NCI-H1105 treated with DMSO at 0.1 percent for 48 hours (cell line): ENCODE data around the gene DPY19L2.
"Not testable (repeated sequence)": the region's sequence is repeated elsewhere in the genome, so short reads cannot be mapped to it uniquely, and the experiment has no call there.

Experiments
- DNase-seq: peaks from one replicate; lab custom pipeline; 2025; lab: John Stamatoyannopoulos, UW

DPY19L2 gene

GRCh38 chr12:63529641-63530040 lies 138.7 kb downstream of the DPY19L2 start:
- DNase-seq = not testable (repeated sequence)

- DNase-seq = no peak
These were observed 142.5 kb downstream of the DPY19L2 start for GRCh38 chr12:63525831-63526230.

- DNase-seq = no peak
These were observed 146.6 kb downstream of the DPY19L2 start for GRCh38 chr12:63521706-63522105.
